HG03432 (cell line): ENCODE results near the gene MTREX.

ENCODE experiments used
- ATAC-seq: cut with Tn5 transposase; IDR thresholded peaks from one replicate; pipeline ENCODE4 v1.9.1; 2021; ENCODE audit warnings: mild to moderate bottlenecking, moderate library complexity; ENCODE audit not compliant: unreplicated experiment

MTREX gene

DNA sequence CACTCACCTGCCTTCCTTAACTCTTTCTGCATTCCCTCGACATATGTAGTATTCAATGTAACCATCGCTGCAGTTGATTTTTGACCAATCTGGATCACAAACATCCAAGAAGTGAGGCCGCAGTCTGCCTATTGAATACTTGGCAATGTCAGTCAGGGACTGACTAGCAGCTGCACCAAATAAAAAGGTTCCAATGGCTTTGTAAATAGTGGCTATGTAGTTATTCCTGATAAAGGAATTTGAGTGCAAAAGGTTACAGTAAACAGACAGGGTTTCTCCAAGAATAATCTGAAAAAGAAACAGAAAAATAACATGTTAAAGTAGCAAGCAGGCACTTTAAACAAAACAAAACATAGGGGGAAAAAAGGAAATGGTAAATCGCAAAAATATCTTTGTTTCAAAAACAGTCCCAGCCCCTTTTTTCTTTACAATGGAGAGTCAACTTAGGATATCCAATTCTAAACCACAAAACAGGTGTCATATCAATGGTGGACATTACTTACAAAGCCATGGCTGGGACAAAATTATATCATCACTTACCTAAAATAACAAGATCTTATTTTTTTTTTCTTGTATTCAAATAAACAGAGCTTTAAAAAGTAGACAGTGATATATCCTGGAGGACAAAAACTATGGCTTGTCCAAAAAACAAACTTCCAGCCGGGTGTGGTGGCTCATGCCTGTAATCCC lies 160.2 kb downstream of the MTREX start:
- no peak for ATAC-seq

GRCh38 chr5:55469839-55470238 lies 162.1 kb downstream of the MTREX start:
- no peak for ATAC-seq

DNA sequence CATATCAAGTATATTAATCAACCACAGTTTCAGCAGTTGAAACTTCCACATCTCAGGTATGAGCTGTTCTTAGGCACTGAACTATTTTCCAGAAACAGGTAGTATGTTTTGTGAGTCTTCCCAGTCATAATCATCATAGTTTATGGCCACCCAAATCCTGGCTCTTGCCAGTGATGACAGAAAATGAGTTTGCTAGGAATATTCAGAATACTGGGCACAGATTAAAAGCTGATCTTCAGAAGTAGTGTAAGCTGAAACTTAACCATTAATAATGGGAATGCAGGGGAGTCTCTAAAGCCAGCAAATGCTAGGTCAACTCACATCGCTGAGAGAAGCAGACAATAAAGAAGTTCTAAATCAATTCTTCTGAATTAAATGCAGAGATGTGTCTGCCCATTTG lies 162.5 kb downstream of the MTREX start:
- ATAC-seq: no peak

DNA sequence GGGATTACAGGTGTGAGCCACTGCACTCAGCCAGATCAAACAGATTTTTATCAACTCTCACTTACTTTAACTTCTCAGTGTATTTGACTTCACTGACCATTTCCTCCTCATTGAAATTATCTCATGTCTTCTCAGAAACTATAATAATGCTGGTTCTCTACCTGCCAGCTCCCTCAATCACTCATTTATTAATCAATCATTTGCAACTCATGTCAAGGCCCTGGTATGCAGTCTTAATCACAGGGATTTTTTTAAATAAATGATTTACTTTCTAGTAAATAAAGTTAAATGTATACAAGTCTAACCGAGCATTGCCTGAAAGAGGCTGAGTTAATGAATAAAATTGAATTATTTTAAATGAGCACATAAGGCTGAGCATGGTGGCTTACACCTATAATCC lies 163.7 kb downstream of the MTREX start:
- no peak for ATAC-seq

DNA sequence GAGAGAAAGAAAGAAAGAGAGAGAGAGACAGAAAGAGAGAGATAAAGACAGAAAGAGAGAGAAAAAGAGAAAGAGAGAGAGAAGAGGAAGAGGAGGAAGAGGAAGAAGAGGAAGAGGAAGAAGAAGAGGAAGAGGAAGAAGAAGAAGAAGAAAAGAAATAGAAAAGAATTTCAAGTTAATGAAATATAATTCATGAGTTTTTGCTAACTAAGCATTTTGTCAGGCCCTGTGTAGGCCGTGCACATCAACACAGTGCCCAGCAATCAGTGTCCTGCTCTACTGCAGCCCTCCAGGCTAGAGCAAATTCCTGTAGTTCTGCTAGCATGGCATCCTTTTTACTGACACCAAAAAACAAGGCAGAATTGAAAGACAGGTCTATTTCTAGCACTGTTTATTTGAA lies 164.9 kb downstream of the MTREX start:
- ATAC-seq: no peak
